WTC11 (cell line): ENCODE measurements around the gene TMC7.

Experiments
- IRF2 ChIP-seq: sonication (generic); formaldehyde crosslinking; IDR thresholded peaks from 2 replicates; pipeline ENCODE4 v1.8.0; 2022; ENCODE audit warnings: low read depth, missing genetic modification reagents, borderline replicate concordance
- MYBL2 ChIP-seq: sonication (generic); formaldehyde crosslinking; IDR thresholded peaks from 2 replicates; pipeline ENCODE4 v1.8.1; 2023; ENCODE audit warnings: mild to moderate bottlenecking, moderate library complexity, missing genetic modification reagents
- NR3C1 ChIP-seq: sonication (generic); formaldehyde crosslinking; conservative IDR thresholded peaks from 2 replicates; pipeline ENCODE4 v1.8.1; 2023; ENCODE audit warnings: low read depth, mild to moderate bottlenecking, missing genetic modification reagents
- ZNF416 ChIP-seq: fragments of 250-450 bp; sonication (Bioruptor Pico); IDR thresholded peaks from 2 replicates; pipeline ENCODE4 v1.9.0; 2021; ENCODE audit warnings: mild to moderate bottlenecking, inconsistent platforms
- TF ChIP-seq, protein P1 (sequence below): sonication (generic); formaldehyde crosslinking; IDR thresholded peaks from 2 replicates; pipeline ENCODE4 v1.8.1; 2023; ENCODE audit warnings: mild to moderate bottlenecking, missing genetic modification reagents

DNA sequence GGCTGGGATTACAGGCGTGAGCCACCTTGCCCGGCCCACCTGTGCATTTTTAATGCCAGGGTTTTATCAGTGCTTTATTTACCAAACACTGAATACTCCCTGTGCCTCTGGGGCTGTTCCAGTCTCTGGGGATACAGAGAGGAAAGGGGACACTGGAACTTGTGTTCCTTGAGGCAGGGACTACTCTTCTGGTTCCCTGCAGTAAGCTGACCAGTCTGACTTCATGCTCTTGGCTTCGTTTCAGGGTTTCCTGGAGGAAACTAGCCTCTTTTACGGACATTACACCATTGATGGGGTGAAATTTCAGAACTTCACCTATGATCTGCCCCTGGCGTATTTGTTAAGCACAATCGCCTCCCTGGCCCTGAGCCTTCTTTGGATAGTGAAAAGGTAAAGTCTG lies 46.2 kb downstream of the TMC7 start:
- TF ChIP-seq NR3C1 (CRISPR knock-in tag) (no peak), MYBL2 (CRISPR knock-in tag) (no peak), ZNF416 (CRISPR knock-in tag) (no peak), IRF2 (no peak)
- TF ChIP-seq, protein P1, sequence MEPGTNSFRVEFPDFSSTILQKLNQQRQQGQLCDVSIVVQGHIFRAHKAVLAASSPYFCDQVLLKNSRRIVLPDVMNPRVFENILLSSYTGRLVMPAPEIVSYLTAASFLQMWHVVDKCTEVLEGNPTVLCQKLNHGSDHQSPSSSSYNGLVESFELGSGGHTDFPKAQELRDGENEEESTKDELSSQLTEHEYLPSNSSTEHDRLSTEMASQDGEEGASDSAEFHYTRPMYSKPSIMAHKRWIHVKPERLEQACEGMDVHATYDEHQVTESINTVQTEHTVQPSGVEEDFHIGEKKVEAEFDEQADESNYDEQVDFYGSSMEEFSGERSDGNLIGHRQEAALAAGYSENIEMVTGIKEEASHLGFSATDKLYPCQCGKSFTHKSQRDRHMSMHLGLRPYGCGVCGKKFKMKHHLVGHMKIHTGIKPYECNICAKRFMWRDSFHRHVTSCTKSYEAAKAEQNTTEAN (CRISPR knock-in tag) = no peak
